BE2C (cell line): Measurements from ENCODE around the gene DNAH8.

Experiments used
- DNase-seq: peaks from one replicate; pipeline ENCODE4 v3.0.0-alpha.2; 2020
- H3K27me3 ChIP-seq: fragments of 250-450 bp; sonication (Bioruptor Pico); 2 replicates; pipeline ENCODE4 v1.5.1; 2020; ENCODE audit warnings: mild to moderate bottlenecking
- H3K36me3 ChIP-seq: fragments of 250-450 bp; sonication (Bioruptor Pico); 2 replicates; pipeline ENCODE4 v1.5.1; 2020; ENCODE audit warnings: mild to moderate bottlenecking
- H3K4me1 ChIP-seq: fragments of 250-450 bp; sonication (Bioruptor Pico); 2 replicates; pipeline ENCODE4 v1.5.1; 2020
- H3K4me3 ChIP-seq: 2 replicates; pipeline ENCODE4 v1.5.1; 2011; ENCODE audit warnings: low read depth, low read length
- H3K9me3 ChIP-seq: fragments of 250-450 bp; sonication (Bioruptor Pico); 2 replicates; pipeline ENCODE4 v1.5.1; 2020
- CTCF ChIP-seq: IDR thresholded peaks from 2 replicates; pipeline ENCODE4 v1.5.1; 2012; ENCODE audit warnings: mild to moderate bottlenecking, low read depth, low read length

The DNAH8 gene

GRCh38 chr6:38676974-38677544 is 38.1 kb upstream of the DNAH8 start:
- no peak for TF ChIP-seq CTCF
- H3K36me3 ChIP-seq = peaks cover 55% of the 10 kb centered on the region

GRCh38 chr6:38678178-38678760 is 36.8 kb upstream of the DNAH8 start:
- Histone ChIP-seq H3K4me3 (no peak overlapping the region), H3K4me1 (0 out of 2 replicates have a peak, but pooled peaks cover 4% of the 10 kb centered on the region), H3K36me3 (peaks cover 67% of the 10 kb centered on the region), H3K9me3 (no peaks in the 10 kb centered on the region), H3K27me3 (no peaks in the 10 kb centered on the region)
- TF ChIP-seq CTCF = no peak
- no peak for DNase-seq

More at GRCh38 chr6:38676974-38677544, 38.1 kb upstream of the DNAH8 start:
- DNase-seq = no peak
- Histone ChIP-seq H3K27me3 (no peaks in the 10 kb centered on the region), H3K9me3 (no peaks in the 10 kb centered on the region), H3K4me1 (peaks cover 4% of the 10 kb centered on the region; the same call in 1 of the 2 replicates), H3K4me3 (no peak overlapping the region)

- Histone ChIP-seq H3K4me3 (no peak overlapping the region), H3K27me3 (no peaks in the 10 kb centered on the region), H3K4me1 (no peaks in the 10 kb centered on the region), H3K9me3 (no peaks in the 10 kb centered on the region), H3K36me3 (peaks cover 78% of the 10 kb centered on the region)
- no peak for DNase-seq
- TF ChIP-seq CTCF = no peak
Observed at GRCh38 chr6:38679668-38680067, 35.4 kb upstream of the DNAH8 start.

DNA sequence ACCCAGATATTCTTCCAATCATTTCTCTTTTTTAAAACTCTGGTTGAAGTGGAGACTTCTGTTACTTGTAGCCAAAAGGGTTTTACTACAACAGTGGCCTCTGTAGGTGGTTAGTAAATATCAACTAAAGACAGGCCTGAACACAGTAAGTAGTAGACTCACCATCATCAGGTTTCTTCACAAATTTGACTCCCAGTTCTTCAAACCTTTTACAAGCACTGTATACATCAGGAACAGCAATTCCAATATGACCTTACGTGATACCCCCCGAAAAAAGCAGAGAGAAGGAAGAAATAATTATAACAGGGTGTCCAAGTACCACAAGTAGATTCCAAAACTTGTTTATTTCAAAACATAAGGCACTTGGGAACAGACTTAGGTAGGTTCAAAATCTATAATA is 33.3 kb upstream of the DNAH8 start:
- DNase-seq = no peak
- no peaks in the 10 kb centered on the region for H3K27me3 ChIP-seq
- H3K4me1 ChIP-seq = no peaks in the 10 kb centered on the region
- TF ChIP-seq CTCF = no peak
- no peak overlapping the region for H3K4me3 ChIP-seq
- no peaks in the 10 kb centered on the region for H3K9me3 ChIP-seq
- H3K36me3 ChIP-seq = peaks cover 78% of the 10 kb centered on the region

DNA sequence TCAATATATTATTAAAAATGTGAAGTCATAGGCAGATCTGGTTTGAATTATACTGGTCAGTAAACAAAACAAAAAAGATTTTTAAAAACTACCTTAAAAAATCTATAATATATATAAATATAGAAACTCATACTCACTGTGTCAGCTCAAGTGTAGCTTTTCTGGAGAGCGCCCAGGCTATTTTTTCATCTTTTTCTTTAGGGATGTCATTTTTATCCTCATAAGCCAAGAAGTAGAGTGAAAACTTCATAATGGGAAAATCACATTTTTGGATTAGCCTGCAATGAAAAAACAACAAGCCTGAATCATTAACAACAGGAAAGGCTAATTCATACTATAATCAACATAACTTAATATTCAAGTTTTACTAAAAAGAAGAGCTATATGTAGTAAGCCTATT is 30.9 kb upstream of the DNAH8 start:
- TF ChIP-seq CTCF = no peak
- DNase-seq = no peak
- no peaks in the 10 kb centered on the region for H3K9me3 ChIP-seq
- H3K4me1 ChIP-seq = no peaks in the 10 kb centered on the region
- H3K4me3 ChIP-seq = no peak overlapping the region
- H3K27me3 ChIP-seq = no peaks in the 10 kb centered on the region
- H3K36me3 ChIP-seq = peaks cover 67% of the 10 kb centered on the region

DNA sequence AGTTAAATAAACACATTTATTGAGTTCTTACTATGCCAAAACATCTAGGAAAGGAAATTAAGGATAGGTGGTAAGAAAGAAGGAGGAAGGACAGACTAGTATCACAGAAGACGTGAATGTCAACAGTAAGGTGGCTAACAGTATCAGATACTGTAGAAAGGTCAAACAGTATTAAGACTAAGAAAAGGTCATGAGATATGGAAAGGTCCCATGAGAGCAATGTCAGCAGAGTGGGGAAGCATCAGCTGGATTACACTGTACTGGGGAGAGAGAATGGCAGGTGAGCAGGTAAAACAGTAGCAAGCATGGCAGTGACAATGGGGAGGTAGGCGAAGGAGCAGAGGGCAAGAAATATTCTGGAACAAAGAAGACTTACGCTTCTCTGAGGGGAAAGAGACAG is 30.2 kb upstream of the DNAH8 start:
- Histone ChIP-seq H3K36me3 (peaks cover 63% of the 10 kb centered on the region), H3K9me3 (no peaks in the 10 kb centered on the region), H3K4me3 (no peak overlapping the region), H3K27me3 (no peaks in the 10 kb centered on the region), H3K4me1 (no peaks in the 10 kb centered on the region)
- DNase-seq = no peak
- TF ChIP-seq CTCF = no peak
